Hepatocyte (in vitro differentiated cells): ENCODE results near the gene FHIP2A. TPM values are rescaled to one million over a fixed set of nuclear protein-coding genes. Genes with fewer than 3 reads are reported as not detected.

Experiments used
- DNase-seq: peaks from one replicate; pipeline ENCODE4 v3.0.0-alpha.2; 2016; ENCODE audit warnings: low spot score
- H2AFZ ChIP-seq: fragments of 200-600 bp; sonication (generic); 2 replicates; pipeline ENCODE4 v1.6.0; 2016; ENCODE audit warnings: antibody characterized with exemption, mild to moderate bottlenecking
- H3K27ac ChIP-seq: fragments of 200-600 bp; sonication (generic); 2 replicates; pipeline ENCODE4 v1.5.1; 2016; ENCODE audit warnings: mild to moderate bottlenecking
- H3K27me3 ChIP-seq: fragments of 200-600 bp; sonication (generic); 2 replicates; pipeline ENCODE4 v1.6.1; 2016
- H3K36me3 ChIP-seq: fragments of 200-600 bp; sonication (generic); replicated peaks from 2 replicates; pipeline ENCODE4 v1.5.1; 2016; ENCODE audit warnings: low read depth; ENCODE audit not compliant: insufficient read depth
- H3K4me1 ChIP-seq: fragments of 200-600 bp; sonication (generic); 2 replicates; pipeline ENCODE4 v1.5.1; 2016; ENCODE audit warnings: mild to moderate bottlenecking, moderate library complexity; ENCODE audit not compliant: insufficient read depth
- H3K4me2 ChIP-seq: fragments of 200-600 bp; sonication (generic); 2 replicates; pipeline ENCODE4 v1.6.0; 2016
- H3K4me3 ChIP-seq: fragments of 200-600 bp; sonication (generic); 2 replicates; pipeline ENCODE4 v1.5.1; 2016; ENCODE audit warnings: mild to moderate bottlenecking
- H3K79me2 ChIP-seq: fragments of 200-600 bp; sonication (generic); 2 replicates; pipeline ENCODE4 v1.6.0; 2017; ENCODE audit warnings: mild to moderate bottlenecking
- H3K9me2 ChIP-seq: fragments of 200-600 bp; sonication (generic); replicated peaks from 2 replicates; pipeline ENCODE4 v1.6.0; 2017; ENCODE audit warnings: mild to moderate bottlenecking; ENCODE audit not compliant: insufficient read depth
- H3K9me3 ChIP-seq: fragments of 200-600 bp; sonication (generic); 2 replicates; pipeline ENCODE4 v1.5.1; 2016; ENCODE audit warnings: low read depth, mild to moderate bottlenecking
- H4K20me1 ChIP-seq: fragments of 200-600 bp; sonication (generic); 2 replicates; pipeline ENCODE4 v1.6.0; 2016; ENCODE audit warnings: mild to moderate bottlenecking; ENCODE audit not compliant: insufficient read depth, poor library complexity, severe bottlenecking
- CTCF ChIP-seq: fragments of 200-600 bp; sonication (generic); IDR thresholded peaks from 2 replicates; pipeline ENCODE4 v1.5.1; 2016; ENCODE audit warnings: antibody characterized with exemption, mild to moderate bottlenecking; ENCODE audit not compliant: poor library complexity
- EZH2 ChIP-seq: fragments of 200-600 bp; sonication (generic); IDR thresholded peaks from 2 replicates; pipeline ENCODE4 v1.6.1; 2016; ENCODE audit warnings: antibody characterized with exemption, mild to moderate bottlenecking, borderline replicate concordance
- EZH2phosphoT487 ChIP-seq: fragments of 200-600 bp; sonication (generic); IDR thresholded peaks from one replicate; pipeline ENCODE4 v1.6.1; 2018; ENCODE audit warnings: antibody characterized with exemption, mild to moderate bottlenecking, low read depth, moderate library complexity; ENCODE audit not compliant: unreplicated experiment, severe bottlenecking
- WGBS: methylation state at CpG from one replicate; pipeline ENCODE4 v1.1.6; 2016; ENCODE audit warnings: low lambda C conversion rate; ENCODE audit errors: missing lambda C conversion rate; 5-methylcytosine and 5-hydroxymethylcytosine counted together
- polyA plus RNA-seq: library from polyadenylated mRNA; unstranded; fragments of >200 nt; fragmentation: Nextera tagmentation; extraction: Ambion mirVana; gene quantifications from 2 replicates; pipeline ENCODE4 v1.2.1, GENCODE V29; 2016
- total RNA-seq: library from RNA; depleted of rRNA; stranded (reverse); fragments of >200 nt; gene quantifications from 2 replicates; pipeline ENCODE4 v1.2.3, GENCODE V29; 2014

FHIP2A gene
- total and polyA plus RNA-seq, 2 experiments from 2014 or later = 9.5 to 24.6 TPM

- Histone ChIP-seq H3K27ac (no peak overlapping the region), H3K4me3 (no peak overlapping the region), H3K27me3 (no peaks in the 10 kb centered on the region), H3K4me2 (no peak overlapping the region), H3K79me2 (no peaks in the 10 kb centered on the region), H3K36me3 (no peaks in the 10 kb centered on the region), H4K20me1 (no peaks in the 10 kb centered on the region), H3K4me1 (no peaks in the 10 kb centered on the region), H2AFZ (no peak overlapping the region), H3K9me2 (no peaks in the 10 kb centered on the region), H3K9me3 (no peaks in the 10 kb centered on the region)
- no peak for DNase-seq
- no peak for TF ChIP-seq EZH2phosphoT487
- no peak for TF ChIP-seq CTCF
- TF ChIP-seq EZH2 = no peak
- 91% methylated on average over 7 of the region's 7 CpGs for WGBS
These were observed 37.6 kb downstream of the FHIP2A start for GRCh38 chr10:114859222-114859621.

GRCh38 chr10:114862456-114862855 is 40.9 kb downstream of the FHIP2A start:
- Histone ChIP-seq H3K4me2 (no peak overlapping the region), H3K27me3 (no peaks in the 10 kb centered on the region), H3K4me3 (no peak overlapping the region), H3K9me3 (no peaks in the 10 kb centered on the region), H4K20me1 (no peaks in the 10 kb centered on the region), H3K9me2 (no peaks in the 10 kb centered on the region), H2AFZ (no peak overlapping the region), H3K4me1 (no peaks in the 10 kb centered on the region), H3K27ac (no peak overlapping the region), H3K36me3 (no peaks in the 10 kb centered on the region), H3K79me2 (no peaks in the 10 kb centered on the region)
- TF ChIP-seq EZH2phosphoT487 (no peak), CTCF (no peak), EZH2 (no peak)
- no peak for DNase-seq
- WGBS = 90% methylated on average over 4 of the region's 4 CpGs

GRCh38 chr10:114867365-114867764 is 45.8 kb downstream of the FHIP2A start:
- WGBS = 97% methylated on average over 2 of the region's 2 CpGs
- no peak overlapping the region for H2AFZ ChIP-seq
- H4K20me1 ChIP-seq = no peaks in the 10 kb centered on the region
- H3K4me2 ChIP-seq = no peak overlapping the region
- no peaks in the 10 kb centered on the region for H3K36me3 ChIP-seq
- H3K27ac ChIP-seq = no peak overlapping the region
- no peaks in the 10 kb centered on the region for H3K9me2 ChIP-seq
- no peak for TF ChIP-seq EZH2phosphoT487
- no peak for TF ChIP-seq EZH2
- TF ChIP-seq CTCF = no peak
- H3K79me2 ChIP-seq = no peaks in the 10 kb centered on the region
- no peak for DNase-seq
- no peaks in the 10 kb centered on the region for H3K4me1 ChIP-seq
- H3K27me3 ChIP-seq = no peaks in the 10 kb centered on the region
- H3K9me3 ChIP-seq = no peaks in the 10 kb centered on the region
- H3K4me3 ChIP-seq = no peak overlapping the region
